Mesodermal cell (in vitro differentiated cells): Measurements from ENCODE around the gene SLC23A1.
"Not testable (repeated sequence)": the region's sequence is repeated elsewhere in the genome, so short reads cannot be mapped to it uniquely, and the experiment has no call there.

Experiments
- H3K27ac ChIP-seq: 2 replicates; pipeline ENCODE4 v1.7.0; 2013; ENCODE audit warnings: mild to moderate bottlenecking, low read depth, low read length, moderate library complexity; ENCODE audit not compliant: severe bottlenecking
- H3K36me3 ChIP-seq: 2 replicates; pipeline ENCODE4 v1.7.1; 2013; ENCODE audit warnings: mild to moderate bottlenecking, low read length, moderate library complexity; ENCODE audit not compliant: control insufficient read depth, insufficient read depth
- H3K4me1 ChIP-seq: one replicate; pipeline ENCODE4 v1.7.1; 2013; ENCODE audit warnings: mild to moderate bottlenecking, low read length; ENCODE audit not compliant: insufficient read depth, control insufficient read depth, poor library complexity, severe bottlenecking
- H3K4me3 ChIP-seq: 2 replicates; pipeline ENCODE4 v1.7.0; 2013; ENCODE audit warnings: low read length, control low read depth, mild to moderate bottlenecking; ENCODE audit not compliant: insufficient read depth, poor library complexity, severe bottlenecking; ENCODE audit errors: extremely low read depth
- H3K9me3 ChIP-seq: 2 replicates; pipeline ENCODE4 v1.7.1; 2013; ENCODE audit warnings: mild to moderate bottlenecking, low read length, moderate library complexity; ENCODE audit not compliant: control insufficient read depth
- WGBS, 2 experiments: methylation state at CpG; one replicate each; pipeline ENCODE4 v1.1.5; 2013; ENCODE audit warnings: missing lambda C conversion rate in 2 of 2; ENCODE audit not compliant: insufficient coverage in 2 of 2; 5-methylcytosine and 5-hydroxymethylcytosine counted together

Gene SLC23A1

GRCh38 chr5:139388198-139388821, 5.2 kb upstream of the SLC23A1 start:
- whole genome bisulfite sequencing, 2 experiments, result 10 to 50% methylated on average over 2 to 8 of the region's 8 CpGs
- peaks cover 10% of the 10 kb centered on the region for H3K4me1 ChIP-seq
- no peaks in the 10 kb centered on the region for H3K9me3 ChIP-seq
- H3K36me3 ChIP-seq, result no peaks in the 10 kb centered on the region
- H3K4me3 ChIP-seq, result no peak overlapping the region
- H3K27ac ChIP-seq, result no peak overlapping the region

- Histone ChIP-seq H3K9me3 (no peaks in the 10 kb centered on the region), H3K36me3 (no peaks in the 10 kb centered on the region), H3K4me3 (no peak overlapping the region), H3K4me1 (peaks cover 12% of the 10 kb centered on the region), H3K27ac (no peak overlapping the region)
- 87 to 90% methylated on average over 7 to 9 of the region's 10 CpGs for WGBS, 2 experiments
These were observed 4.6 kb upstream of the SLC23A1 start for GRCh38 chr5:139387611-139388197.

- not testable (repeated sequence) for H3K36me3 ChIP-seq, H3K9me3 ChIP-seq, H3K27ac ChIP-seq, H3K4me3 ChIP-seq
- 93 to 97% methylated on average over 6 to 8 of the region's 10 CpGs for WGBS, 2 experiments
- peaks cover 14% of the 10 kb centered on the region for H3K4me1 ChIP-seq
These were observed 3.9 kb upstream of the SLC23A1 start for GRCh38 chr5:139386956-139387355.

- 78 to 83% methylated on average over 3 of the region's 5 CpGs for WGBS, 2 experiments
- Histone ChIP-seq H3K4me3 (no peak overlapping the region), H3K27ac (no peak overlapping the region)
These were observed 2.9 kb upstream of the SLC23A1 start for GRCh38 chr5:139386050-139386438.

GRCh38 chr5:139385061-139386049, 2.3 kb upstream of the SLC23A1 start:
- H3K9me3 ChIP-seq, result no peaks in the 10 kb centered on the region
- H3K4me3 ChIP-seq, result no peak overlapping the region
- WGBS, 2 experiments, result 89 to 93% methylated on average over 4 to 7 of the region's 8 CpGs
- H3K27ac ChIP-seq, result no peak overlapping the region
- no peaks in the 10 kb centered on the region for H3K36me3 ChIP-seq
- peaks cover 14% of the 10 kb centered on the region for H3K4me1 ChIP-seq

More at GRCh38 chr5:139386050-139386438, 2.9 kb upstream of the SLC23A1 start:
- H3K4me1 ChIP-seq, result peaks cover 14% of the 10 kb centered on the region
- H3K36me3 ChIP-seq, result no peaks in the 10 kb centered on the region
- H3K9me3 ChIP-seq, result no peaks in the 10 kb centered on the region

- H3K27ac ChIP-seq, result no peak overlapping the region
- no peaks in the 10 kb centered on the region for H3K36me3 ChIP-seq
- H3K4me3 ChIP-seq, result no peak overlapping the region
- no peaks in the 10 kb centered on the region for H3K9me3 ChIP-seq
- 85 to 94% methylated on average over 6 to 7 of the region's 9 CpGs for WGBS, 2 experiments
- H3K4me1 ChIP-seq, result peaks cover 14% of the 10 kb centered on the region
These were observed 1.5 kb upstream of the SLC23A1 start for GRCh38 chr5:139384591-139385051.

GRCh38 chr5:139383993-139384590, 995 bp upstream of the SLC23A1 start:
- no peaks in the 10 kb centered on the region for H3K36me3 ChIP-seq
- peaks cover 14% of the 10 kb centered on the region for H3K4me1 ChIP-seq
- WGBS, 2 experiments, result 63 to 79% methylated on average over 4 to 7 of the region's 7 CpGs
- H3K4me3 ChIP-seq, result no peak overlapping the region
- H3K9me3 ChIP-seq, result no peaks in the 10 kb centered on the region
- no peak overlapping the region for H3K27ac ChIP-seq

- H3K36me3 ChIP-seq, result no peaks in the 10 kb centered on the region
- peaks cover 5% of the 10 kb centered on the region for H3K4me1 ChIP-seq
- H3K9me3 ChIP-seq, result no peaks in the 10 kb centered on the region
- H3K27ac ChIP-seq, result no peak overlapping the region
- WGBS, 2 experiments, result 72 to 100% methylated on average over 2 of the region's 3 CpGs
- no peak overlapping the region for H3K4me3 ChIP-seq
These were observed 290 bp downstream of the SLC23A1 start for GRCh38 chr5:139382807-139383206.

GRCh38 chr5:139381837-139382761, 998 bp downstream of the SLC23A1 start:
- WGBS, 2 experiments, result 95 to 97% methylated on average over 23 to 26 of the region's 28 CpGs
- no peaks in the 10 kb centered on the region for H3K9me3 ChIP-seq
- peaks cover 4% of the 10 kb centered on the region for H3K4me1 ChIP-seq
- no peak overlapping the region for H3K4me3 ChIP-seq
- no peak overlapping the region for H3K27ac ChIP-seq
- peaks cover 2% of the 10 kb centered on the region for H3K36me3 ChIP-seq
